HG02840 (cell line): Measurements from ENCODE around the gene ART5.

Source experiments
- ATAC-seq: cut with Tn5 transposase; IDR thresholded peaks from one replicate; pipeline ENCODE4 v1.9.1; 2021; ENCODE audit warnings: mild to moderate bottlenecking, moderate library complexity, moderate number of reproducible peaks; ENCODE audit not compliant: unreplicated experiment, low FRiP score

Gene ART5, protein sequence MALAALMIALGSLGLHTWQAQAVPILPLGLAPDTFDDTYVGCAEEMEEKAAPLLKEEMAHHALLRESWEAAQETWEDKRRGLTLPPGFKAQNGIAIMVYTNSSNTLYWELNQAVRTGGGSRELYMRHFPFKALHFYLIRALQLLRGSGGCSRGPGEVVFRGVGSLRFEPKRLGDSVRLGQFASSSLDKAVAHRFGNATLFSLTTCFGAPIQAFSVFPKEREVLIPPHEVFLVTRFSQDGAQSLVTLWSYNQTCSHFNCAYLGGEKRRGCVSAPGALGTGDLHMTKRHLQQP

DNA sequence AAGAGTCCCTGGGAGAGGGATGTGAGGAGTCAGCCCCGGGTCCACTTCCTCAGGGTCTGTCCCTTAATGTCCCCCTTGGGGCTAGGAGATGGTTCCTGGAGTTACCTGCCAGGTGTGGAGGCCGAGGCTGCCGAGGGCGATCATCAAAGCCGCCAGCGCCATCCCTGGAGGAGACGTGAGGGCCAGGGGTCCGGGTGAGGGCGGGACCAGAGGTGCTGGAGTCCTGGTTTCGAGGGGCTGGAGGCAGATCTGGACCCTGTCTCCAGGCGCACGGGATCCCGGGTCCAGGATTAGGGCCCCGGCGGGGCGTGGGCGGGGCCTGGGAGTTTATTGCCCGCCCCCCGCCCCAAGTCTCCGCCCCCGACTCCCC is at the start of gene ART5:
Gene ART5 (minus strand): TSS at position 292 of the 370 bp plus-strand sequence. CDS start 130 bp downstream, at position 162.
- ATAC-seq, result no peak

DNA sequence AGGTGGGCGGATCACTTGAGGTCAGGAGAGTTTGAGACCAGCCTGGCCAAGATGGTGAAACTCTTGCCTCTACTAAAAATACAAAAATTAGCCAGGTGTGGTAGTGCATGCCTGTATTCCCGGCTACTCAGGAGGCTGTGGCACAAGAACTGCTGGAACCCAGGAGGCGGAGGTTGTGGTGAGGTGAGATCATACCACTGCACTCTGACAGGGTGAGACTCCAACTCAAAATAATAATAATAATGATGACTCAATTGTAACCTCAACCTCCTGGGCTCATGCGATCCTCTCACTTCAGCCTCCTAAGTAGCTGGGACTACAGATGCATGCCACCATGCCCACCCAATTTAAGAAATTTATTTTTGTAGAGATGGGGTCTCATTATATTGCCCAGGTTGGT is 45.0 kb upstream of the ART5 start:
- no peak for ATAC-seq

DNA sequence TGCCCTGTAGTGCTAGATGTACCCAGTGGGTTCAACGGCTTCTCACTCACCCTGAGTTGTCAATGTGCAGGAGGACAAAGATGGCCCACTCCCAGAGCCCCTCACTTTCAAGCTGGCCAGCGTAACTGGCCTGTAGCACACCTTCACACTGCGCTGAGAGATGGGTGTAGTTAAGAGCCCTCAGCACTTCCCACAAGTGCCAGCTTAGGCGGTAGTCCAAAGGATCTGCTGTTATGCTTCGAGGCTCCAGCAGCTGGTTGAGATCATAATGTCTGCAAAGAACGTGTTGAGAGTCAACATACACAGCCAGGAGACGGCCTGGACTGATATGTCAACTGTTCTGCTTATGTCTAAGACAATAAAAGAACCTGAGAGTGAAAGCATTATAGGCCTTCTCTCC is 44.1 kb upstream of the ART5 start:
- ATAC-seq, result no peak

DNA sequence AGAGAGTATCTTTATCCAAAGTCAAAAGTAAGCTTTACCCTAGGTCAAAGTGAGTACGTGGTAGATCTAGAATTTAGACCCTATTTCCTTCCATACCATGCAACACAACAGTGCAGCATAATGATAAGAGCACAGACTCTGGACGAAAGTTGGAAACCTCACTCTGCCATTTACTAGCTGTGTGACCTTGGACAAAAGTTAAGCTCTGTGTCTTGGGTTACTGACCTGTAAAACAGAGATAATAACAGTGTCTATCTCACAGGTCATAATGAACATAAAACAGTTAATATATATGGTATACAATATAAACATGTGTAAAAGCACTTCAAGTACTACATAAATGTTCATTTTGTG is 43.0 kb upstream of the ART5 start:
- no peak for ATAC-seq

DNA sequence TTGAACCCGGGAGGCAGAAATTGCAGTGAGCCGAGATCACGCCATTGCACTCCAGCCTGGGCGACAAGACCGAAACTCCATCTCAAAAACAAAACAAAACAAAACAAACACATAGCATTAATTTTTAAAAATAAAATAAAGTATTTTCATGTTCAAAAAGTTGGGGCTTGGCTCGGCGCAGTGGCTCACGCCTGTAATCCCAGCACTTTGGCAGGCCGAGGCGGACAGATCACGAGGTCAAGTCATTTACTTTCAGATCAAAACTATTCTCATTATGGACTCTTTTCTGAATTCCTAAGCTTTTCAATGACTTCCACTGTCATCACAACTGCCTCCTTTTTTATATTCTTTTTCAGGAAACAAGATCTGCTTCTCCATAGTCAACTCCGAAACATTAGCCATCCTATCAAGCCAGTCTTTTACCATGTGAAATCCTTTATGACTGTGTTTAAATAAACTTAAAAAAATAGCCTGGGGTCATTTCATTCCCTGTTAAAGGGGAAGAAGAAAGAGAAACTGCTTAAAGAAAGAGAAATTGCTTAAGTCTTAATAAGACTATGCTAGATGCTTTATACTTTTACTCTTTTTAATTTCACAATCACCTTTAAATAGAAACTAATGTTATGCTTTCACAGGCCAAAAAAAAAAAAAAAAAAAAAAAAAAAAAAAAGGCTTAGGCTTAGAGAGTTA is 42.5 kb upstream of the ART5 start:
- no peak for ATAC-seq

DNA sequence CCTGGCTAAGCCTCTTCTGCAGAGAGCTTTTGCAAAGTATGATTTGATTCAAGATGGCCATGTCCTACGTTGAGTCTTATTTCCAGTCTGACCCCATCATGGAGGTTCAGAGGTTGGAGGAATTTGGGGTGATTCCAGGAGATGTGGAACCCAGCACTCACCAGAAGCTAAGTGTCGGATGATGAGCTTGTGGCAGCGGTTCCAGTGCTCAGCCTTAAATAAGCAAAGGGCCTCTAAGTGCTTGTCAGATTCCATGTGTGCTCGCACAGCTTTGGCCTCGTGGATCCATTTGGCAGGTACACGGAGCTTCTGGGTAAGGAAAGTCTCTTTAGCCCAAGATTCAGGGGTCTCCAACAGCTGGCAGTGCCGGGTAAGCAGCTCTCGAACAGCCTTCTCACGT is 41.2 kb upstream of the ART5 start:
- ATAC-seq, result no peak

DNA sequence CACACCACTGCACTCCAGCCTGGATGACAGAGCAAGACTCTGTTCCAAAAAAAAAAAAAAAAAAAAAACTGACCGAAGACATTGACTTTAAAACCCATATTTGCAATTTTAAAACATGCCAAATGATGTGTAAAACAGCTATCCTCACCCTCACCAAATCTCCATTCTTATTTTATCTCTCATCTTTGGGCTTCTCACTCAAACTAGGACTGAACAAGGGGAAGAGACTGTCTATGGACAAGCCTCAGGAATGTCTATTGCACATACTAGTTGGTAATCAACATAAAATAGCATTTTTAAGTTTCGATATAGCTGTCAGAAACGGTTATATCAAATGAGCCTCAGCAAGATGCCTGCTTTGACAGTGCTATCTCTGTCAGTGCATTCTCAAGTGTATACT is 37.3 kb upstream of the ART5 start:
- ATAC-seq, result no peak

DNA sequence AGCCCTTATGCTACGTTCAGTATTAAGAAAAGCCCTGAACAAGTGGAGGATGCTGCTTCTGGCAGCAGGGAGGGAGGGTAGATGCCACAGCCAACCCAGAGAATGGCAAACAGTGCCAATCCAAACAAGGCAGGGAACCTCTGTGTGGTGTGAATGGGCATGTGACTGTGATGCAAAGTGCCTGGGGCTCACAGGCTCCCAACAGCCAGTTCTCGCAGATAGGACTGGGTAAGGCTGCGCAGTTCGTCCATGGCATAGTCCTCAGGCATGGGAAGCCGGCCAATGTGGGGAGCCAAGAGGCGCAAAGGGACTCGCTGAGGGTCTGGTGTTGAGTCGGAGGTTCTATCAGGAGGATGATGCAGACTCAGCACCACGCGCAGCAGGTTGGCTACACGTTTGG is 34.2 kb upstream of the ART5 start:
- ATAC-seq, result no peak

DNA sequence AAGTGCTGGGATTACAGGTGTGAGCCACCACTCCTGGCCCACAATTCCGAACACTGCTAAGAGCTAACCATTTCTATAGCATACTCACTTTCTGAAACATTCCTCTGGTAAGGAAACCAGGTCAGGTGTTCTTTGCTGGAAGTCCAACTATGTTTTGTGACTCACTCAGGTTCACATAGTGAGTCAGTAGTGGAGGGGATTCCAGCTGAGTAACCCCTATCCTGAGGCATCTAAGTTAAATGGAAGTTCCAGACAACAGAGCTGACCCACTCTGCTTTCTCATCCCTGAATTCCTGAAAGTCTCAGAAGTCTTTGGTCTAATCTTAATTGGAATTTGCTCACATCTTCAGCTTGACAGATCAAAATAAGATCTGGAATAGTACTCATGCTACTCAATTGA is 32.4 kb upstream of the ART5 start:
- no peak for ATAC-seq

DNA sequence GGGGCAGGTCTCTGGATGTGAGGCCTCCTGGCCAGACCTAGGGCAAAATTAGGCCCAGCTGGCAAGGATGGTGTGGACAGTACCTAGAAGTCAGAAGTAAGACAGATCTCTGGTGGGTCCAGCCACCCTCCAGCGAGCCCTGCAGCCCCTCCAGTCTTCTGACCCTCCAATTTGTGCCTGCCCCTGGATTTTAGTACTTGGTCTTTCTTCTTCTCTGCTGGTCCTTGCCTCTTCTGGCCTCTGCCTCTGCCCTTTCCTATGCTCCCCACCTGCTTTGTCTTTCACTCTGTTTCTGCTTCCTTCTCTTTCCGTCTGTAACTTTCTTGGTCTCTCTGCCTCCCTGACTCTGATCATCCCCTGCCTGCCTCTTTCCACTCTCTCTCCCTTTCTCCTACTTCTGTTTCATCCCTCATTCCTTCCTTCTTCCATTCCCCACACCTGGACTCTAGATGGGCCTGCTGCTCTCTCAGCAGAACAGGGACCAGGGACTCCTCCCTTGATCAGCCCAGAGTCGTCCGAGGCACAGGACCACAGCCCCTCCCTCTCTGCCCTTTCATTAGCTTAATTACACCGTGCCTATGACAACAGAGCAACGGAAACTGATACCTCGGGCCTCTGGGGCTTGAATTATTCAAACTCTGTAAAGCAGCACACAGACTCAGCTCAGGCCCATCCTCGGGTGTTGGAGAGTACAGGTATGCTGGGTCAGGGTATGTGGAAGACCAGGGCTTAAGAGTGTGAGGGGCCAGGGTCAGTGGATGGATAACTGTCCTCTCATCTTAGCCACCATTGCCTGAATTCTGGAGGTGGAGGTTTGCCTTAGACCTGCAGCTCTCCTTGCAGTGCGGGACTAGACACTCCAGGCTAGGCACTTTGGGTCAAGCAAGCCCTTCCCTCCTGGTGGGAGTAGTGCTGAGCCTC is 29.8 kb upstream of the ART5 start, which contains the start of gene CHRNA10:
Gene CHRNA10 (minus strand): TSS at position 51 of the 921 bp plus-strand sequence. CDS start 72 bp downstream, outside the sequence.
- no peak for ATAC-seq

DNA sequence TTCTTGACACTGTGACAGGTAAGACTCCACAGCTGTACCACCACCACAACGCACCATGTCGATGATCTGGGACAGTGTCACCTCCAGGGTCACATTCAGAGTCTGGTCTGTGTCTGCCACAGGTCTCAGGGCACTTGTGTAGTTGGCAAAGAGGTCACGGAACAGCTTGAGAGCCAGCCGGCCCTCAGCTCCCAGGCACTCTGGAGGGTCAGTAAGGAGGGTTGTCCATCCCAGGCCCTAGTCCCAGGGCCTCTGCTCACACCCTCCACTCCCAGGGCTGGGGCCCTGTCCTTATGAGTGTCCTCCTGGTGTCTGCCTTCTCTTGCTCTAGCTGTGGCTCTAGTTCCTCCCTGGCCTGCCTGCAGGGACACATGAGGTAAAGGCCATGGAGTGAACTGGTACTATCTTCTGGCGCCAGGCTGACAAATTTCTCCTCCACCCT is 28.0 kb upstream of the ART5 start:
- ATAC-seq, result no peak

DNA sequence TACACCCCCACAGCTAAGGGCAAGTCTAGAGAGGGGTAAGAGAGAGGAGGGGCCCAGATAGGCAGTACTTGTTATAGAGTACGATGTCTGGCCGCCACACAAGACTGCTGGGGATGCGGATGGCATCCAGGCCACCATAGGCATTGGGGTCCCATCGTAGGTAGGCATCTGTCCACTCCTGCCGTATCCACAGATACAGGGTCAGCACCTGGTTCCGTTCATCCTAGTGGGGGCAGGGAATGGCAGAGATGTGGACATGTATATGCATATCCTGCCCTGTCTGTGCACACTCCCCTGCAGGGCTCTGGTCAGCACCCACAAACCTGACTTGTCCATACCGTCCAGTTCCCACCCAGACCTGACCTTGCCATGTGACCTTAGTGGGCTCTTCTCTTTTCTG is 27.3 kb upstream of the ART5 start:
- ATAC-seq, result no peak

DNA sequence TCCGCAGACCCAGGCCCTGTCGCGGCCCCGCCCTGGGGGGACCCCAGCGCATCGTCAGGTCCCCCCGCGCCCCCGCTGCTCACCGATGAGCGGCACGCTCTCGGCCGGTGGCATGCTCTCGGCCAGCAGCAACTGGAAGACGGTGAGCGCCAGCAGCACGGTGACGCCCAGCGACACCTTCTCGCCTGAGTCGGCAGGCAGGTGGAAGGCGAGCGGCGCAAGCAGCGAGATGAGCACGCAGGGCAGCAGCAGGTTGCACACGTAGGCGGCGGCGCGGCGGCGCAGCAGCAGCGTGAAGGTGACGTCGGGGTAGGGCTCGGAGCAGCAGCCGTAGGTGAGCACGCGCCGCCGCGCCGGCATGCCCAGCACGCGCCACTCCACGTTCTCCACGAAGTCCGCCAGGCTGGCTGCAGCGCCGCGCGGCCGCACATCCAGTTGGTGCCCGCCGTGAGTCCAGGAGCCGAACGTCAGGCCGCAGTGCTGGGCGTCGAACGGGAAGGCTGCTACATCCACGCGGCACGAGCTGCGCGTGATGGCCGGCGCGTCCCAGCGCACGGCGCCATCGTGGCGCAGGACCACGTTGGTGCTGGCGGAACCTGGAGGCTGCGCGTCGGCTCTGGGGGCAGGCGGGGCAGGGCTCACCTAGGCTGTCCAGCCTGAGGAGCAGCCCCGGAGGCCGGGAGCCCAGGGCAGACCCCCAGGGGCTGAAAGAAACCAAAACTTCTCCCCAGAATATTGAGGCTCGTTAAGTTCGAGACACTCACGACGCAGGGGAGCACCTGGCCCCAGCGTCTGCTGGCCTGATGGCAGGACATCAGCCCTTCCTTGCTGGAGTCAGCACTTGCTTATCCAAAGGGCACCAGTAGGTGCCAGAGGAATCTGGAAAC is 25.6 kb upstream of the ART5 start:
- no peak for ATAC-seq

DNA sequence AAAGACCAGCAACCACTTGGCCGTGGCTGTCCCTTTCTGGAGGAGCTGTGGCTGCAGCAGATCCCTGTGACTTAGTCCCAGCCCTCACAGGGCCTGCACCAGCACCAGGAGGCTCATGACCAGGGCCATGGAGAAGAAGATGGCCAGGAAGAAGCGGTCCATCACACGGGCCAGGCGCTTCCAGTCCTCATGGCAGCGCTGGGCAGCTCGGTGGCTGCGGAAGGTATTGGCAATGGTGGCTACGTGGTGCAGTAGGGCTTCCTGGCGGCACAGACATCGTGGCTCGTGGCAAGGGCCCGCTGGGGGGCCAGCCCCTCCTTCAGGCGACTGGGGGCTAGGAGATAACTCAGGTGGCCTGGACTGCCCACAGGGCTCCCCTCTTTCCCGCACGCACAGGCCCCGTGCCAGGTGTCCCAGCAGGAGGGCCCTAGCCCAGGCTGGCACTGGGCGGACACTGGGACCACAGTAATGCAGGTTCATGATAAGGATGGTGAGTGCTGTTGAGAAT is 24.3 kb upstream of the ART5 start:
- ATAC-seq, result no peak

DNA sequence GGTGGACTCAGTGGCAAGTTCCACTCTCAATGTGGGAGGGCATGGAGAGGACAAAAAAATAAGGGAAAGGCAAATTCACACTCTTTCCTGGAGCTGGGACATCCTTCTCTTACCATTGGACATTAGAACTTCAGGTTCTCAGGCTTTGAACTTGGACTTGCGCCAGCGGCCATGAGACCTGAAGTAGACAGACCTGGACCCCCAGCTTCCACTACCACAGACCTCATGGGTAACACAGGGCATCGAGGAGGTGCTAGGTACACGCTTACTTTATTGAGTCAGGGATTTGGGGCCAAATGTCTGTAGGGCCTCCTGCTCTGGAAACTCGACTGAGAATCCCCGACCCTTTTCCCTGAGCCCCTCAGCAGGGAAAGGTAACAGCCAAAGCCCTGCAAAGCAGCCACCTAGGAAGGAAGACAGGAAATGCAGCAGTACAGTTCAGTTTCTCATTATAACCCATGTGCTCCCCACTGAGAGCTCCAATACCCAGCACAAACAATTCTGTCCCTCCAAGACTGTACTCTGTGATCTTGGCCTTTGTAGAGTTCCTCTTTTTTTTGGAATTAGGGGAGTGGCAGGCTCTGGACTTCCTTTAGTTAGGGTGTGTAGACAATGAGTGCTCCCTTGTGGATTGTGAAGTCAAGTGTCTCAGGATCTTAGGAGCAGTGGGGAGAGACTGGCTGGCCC is 23.7 kb upstream of the ART5 start:
- ATAC-seq, result no peak

DNA sequence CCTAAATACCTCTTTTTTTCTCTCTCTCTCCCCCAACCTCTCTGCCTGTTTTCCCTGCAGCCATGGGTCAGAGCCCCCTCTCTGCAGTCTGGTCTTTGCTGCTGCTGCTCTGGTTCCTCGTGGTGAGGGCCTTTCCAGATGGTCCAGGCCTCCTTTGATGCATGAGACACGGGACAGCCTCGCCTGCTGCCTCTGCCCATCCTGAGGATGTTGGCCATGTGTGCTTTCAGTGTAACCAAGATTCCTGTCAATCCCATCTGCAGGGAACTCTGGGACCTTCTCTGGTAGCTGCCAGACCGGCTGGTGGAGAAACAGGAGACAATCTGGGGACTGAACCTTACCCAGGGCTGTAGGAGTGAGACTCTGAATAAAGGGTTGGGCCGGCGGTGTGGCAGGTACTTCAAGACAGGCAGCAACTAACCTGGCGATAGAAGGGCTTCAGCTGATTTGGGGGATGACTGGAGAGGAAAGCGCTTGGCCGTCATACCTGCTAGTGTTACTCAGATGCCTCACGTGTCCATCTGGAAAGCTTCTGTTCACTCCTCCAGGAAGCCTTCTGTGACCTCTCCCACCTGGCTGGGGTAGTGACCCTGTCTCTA is 22.3 kb upstream of the ART5 start:
- ATAC-seq, result no peak

DNA sequence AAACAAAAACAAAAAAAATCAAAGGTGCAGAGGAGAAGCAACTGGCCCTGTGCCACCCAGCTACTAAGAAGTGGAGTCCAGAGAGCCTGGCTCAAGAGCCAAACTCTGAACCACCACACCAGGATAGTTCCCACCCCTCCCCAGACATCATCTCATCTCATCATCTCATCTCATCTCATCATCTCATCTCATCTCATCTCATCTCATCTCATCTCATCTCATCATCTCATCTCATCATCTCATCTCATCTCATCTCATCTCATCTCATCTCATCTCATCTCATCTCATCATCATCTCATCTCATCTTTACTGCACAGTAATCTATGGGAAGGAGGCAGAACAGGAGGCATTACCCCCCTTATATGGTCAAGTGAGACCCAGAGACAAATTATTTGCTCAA is 21.1 kb upstream of the ART5 start:
- ATAC-seq, result no peak

DNA sequence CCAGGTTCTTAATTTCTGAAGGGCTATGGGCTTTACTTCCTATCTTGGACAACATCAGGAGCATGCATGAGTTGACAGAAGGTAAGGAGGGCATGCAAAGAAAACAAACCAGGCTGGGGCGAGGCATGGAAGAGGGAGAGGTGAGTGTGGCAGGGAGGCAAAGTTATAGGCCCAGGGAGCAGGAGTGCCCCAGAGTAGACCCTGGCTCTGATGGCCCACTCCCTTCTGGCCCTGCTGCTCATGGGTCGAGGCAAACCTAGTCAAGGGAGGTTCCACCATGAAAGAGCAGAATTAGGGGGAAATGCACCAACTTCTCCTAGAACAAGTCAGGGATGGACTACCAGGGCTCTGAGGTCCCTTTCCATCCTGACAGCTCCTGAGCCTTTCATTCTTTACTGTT is 19.2 kb upstream of the ART5 start:
- ATAC-seq, result no peak
